Measurements from ENCODE around the gene TAS2R3.

The TAS2R3 gene, protein sequence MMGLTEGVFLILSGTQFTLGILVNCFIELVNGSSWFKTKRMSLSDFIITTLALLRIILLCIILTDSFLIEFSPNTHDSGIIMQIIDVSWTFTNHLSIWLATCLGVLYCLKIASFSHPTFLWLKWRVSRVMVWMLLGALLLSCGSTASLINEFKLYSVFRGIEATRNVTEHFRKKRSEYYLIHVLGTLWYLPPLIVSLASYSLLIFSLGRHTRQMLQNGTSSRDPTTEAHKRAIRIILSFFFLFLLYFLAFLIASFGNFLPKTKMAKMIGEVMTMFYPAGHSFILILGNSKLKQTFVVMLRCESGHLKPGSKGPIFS

DNA sequence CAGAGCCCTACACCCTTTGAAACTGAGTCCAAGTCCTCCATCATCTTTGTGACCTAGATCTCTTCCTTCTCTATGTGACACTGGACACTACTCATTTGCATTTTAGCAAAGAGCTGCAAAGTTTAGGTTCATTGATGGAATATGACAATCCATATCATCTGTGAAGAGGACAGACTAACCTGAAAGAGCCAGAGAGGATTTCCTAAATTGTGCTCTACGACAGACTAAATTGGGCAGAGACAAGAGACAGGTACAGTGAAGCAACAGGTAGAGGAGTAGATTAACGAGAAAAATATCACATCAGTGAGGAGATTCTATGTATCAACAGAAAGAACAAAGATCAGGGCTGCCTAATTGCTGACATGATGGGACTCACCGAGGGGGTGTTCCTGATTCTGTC is at the start of gene TAS2R3:
Gene TAS2R3 (plus strand): TSS at position 301 of the 400 bp plus-strand sequence. CDS start 62 bp downstream, at position 363.
- Histone ChIP-seq H3K9me3 (ENCODE audit: low read length) (no peaks in the 10 kb centered on the region), H3K36me3 (ENCODE audit: insufficient read depth, low read length) (peaks cover 28% of the 10 kb centered on the region), H3K9ac (ENCODE audit: low read length) (no peak within 1 kb of the TSS), H3K4me3 (ENCODE audit: low read depth in 1 of 2, low read length in 2 of 2) (no peak within 1 kb of the TSS), H3K27ac (ENCODE audit: low read depth, low read length) (no peak within 1 kb of the TSS), H3K4me1 (ENCODE audit: insufficient read depth, low read length) (no peaks in the 10 kb centered on the region), H3K27me3 (ENCODE audit: control insufficient read depth in 1 of 2, insufficient read depth in 2 of 2, low read length in 2 of 2) (no peaks in the 10 kb centered on the region)

DNA sequence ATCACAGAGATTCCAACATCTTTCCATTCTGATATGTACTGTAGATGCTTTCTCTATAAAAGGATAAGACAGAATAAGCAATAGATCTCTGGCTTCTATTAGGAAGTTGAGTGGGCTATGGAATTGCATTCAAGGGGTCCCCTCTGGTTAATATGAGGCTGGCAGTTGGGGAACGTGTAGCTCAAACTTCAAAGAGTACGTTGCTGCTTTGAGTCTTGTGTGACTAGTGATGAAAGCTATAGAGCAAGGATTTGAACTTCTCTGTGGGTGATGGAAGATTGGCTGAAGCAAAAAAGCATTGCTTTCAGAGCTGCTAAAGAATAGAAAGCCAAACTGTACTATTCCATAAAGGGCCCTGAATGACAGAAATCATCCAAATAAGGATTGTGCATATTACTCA is 49.3 kb upstream of the TAS2R3 start:
- Histone ChIP-seq H3K27ac (ENCODE audit: low read depth, low read length) (no peak overlapping the region), H3K36me3 (ENCODE audit: insufficient read depth, low read length) (no peaks in the 10 kb centered on the region), H3K27me3 (ENCODE audit: control insufficient read depth in 1 of 2, insufficient read depth in 2 of 2, low read length in 2 of 2) (no peaks in the 10 kb centered on the region), H3K4me1 (ENCODE audit: insufficient read depth, low read length) (no peaks in the 10 kb centered on the region), H3K9ac (ENCODE audit: low read length) (no peak overlapping the region), H3K9me3 (ENCODE audit: low read length) (no peaks in the 10 kb centered on the region), H3K4me3 (ENCODE audit: low read depth in 1 of 2, low read length in 2 of 2) (no peak overlapping the region)

DNA sequence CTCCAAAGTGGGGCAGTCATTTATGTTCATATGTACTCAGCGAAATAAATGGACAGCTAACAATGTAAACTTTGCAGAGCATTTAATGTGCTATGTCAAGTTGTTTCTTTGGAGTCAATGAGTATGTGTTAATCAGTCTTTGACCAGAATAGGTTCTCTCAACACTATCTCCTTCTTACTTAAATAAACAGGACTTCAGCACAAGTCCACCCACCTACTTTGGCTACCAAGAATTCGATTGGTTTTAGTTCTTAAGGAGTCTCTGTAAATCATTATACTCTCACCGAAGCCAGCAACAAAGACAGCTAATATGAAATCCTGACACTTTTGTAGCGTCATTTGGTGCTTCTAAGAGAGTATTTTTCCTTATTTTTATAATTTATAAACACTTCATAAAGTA is 48.9 kb upstream of the TAS2R3 start:
- Histone ChIP-seq H3K36me3 (ENCODE audit: insufficient read depth, low read length) (no peaks in the 10 kb centered on the region), H3K27ac (ENCODE audit: low read depth, low read length) (no peak overlapping the region), H3K4me3 (ENCODE audit: low read depth in 1 of 2, low read length in 2 of 2) (no peak overlapping the region), H3K9ac (ENCODE audit: low read length) (no peak overlapping the region), H3K9me3 (ENCODE audit: low read length) (no peaks in the 10 kb centered on the region), H3K4me1 (ENCODE audit: insufficient read depth, low read length) (no peaks in the 10 kb centered on the region), H3K27me3 (ENCODE audit: control insufficient read depth in 1 of 2, insufficient read depth in 2 of 2, low read length in 2 of 2) (no peaks in the 10 kb centered on the region)

DNA sequence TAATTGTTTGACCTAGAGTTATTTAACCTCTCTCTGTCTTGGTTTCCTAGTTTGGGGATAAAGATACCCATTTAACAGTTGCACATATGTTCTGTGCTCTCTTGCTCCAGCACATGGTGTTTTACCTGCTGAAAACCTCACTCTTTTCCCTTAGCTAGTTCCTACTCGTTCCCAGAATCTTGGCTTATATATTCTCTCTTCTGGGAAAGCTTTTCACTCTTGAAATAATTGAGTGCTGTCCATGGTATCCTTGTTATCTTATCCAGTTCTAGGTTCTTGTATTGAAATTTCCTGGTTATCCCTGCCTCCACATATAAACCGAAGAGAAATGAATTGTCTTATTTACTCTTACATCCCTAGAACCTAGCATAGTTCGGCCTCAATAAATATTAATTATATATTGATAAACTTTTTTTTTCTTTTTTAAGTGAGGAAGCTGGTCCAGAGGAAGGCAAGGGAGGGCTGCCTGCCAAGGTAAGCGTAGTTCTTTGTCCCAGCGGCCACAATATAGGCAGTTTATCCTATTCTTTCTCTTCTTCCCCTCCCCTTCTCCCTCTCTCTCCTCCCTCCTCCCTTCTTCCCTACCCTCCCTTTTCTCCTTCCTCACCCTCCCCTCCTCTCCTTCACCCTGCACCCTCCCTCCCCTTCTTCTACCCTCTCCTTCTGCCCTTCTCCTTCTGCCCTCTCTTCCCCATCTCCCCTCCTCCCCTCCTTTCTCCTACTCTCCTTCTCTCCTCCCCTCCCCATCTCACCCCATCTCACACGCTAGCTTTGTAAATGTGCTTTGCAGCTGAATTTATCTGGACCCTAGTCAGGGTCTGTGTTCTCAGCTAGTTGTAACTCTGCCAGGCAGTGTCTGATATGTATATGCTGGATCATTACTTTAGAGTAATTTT is 47.9 kb upstream of the TAS2R3 start:
- Histone ChIP-seq H3K4me3 (ENCODE audit: low read depth in 1 of 2, low read length in 2 of 2) (no peak overlapping the region), H3K27ac (ENCODE audit: low read depth, low read length) (no peak overlapping the region), H3K27me3 (ENCODE audit: control insufficient read depth in 1 of 2, insufficient read depth in 2 of 2, low read length in 2 of 2) (no peaks in the 10 kb centered on the region), H3K9ac (ENCODE audit: low read length) (no peak overlapping the region), H3K36me3 (ENCODE audit: insufficient read depth, low read length) (no peaks in the 10 kb centered on the region), H3K9me3 (ENCODE audit: low read length) (no peaks in the 10 kb centered on the region), H3K4me1 (ENCODE audit: insufficient read depth, low read length) (no peaks in the 10 kb centered on the region)

DNA sequence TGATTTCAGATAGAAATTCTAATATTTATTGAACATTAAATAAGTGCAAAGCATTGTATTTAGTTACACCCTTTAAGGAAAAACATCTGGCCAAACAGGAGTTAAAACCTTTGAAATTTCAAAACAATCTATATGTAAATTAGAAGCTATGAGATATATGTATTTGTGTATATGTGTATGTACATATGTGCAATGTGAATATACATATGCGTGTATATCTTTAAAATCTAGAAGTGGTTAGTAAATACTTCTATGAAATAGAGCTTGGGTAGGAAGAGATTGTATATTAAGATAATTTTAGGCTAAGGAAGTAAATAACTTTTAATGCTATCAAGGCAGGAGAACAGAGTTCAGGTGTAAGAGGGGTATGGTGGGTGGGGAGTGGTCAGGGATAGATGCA is 46.4 kb upstream of the TAS2R3 start:
- no peaks in the 10 kb centered on the region for H3K36me3 ChIP-seq (ENCODE audit: insufficient read depth, low read length)
- no peaks in the 10 kb centered on the region for H3K27me3 ChIP-seq (ENCODE audit: control insufficient read depth in 1 of 2, insufficient read depth in 2 of 2, low read length in 2 of 2)
- no peak overlapping the region for H3K27ac ChIP-seq (ENCODE audit: low read depth, low read length)
- H3K4me1 ChIP-seq (ENCODE audit: insufficient read depth, low read length) = no peaks in the 10 kb centered on the region
- H3K4me3 ChIP-seq (ENCODE audit: low read depth in 1 of 2, low read length in 2 of 2) = no peak overlapping the region
- no peaks in the 10 kb centered on the region for H3K9me3 ChIP-seq (ENCODE audit: low read length)
- H3K9ac ChIP-seq (ENCODE audit: low read length) = no peak overlapping the region

DNA sequence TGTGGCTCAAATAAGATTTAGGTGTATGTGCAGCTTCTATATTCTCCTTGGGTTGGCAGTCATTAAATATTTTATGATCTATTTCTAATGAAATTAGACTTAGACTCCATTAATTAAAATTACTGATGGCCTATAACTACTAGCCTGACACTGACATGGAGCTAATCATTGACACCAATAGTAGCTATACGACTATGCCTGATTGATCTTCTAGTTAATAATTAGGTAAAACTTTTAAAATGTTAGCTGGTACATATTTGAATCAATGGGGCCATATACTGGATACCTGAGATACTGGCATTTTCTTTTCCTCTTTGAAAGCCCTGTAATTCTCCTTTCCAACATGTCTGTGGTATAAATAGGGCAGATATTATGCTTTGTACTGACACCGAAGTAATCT is 41.4 kb upstream of the TAS2R3 start:
- no peak overlapping the region for H3K27ac ChIP-seq (ENCODE audit: low read depth, low read length)
- no peak overlapping the region for H3K9ac ChIP-seq (ENCODE audit: low read length)
- H3K36me3 ChIP-seq (ENCODE audit: insufficient read depth, low read length) = no peaks in the 10 kb centered on the region
- no peaks in the 10 kb centered on the region for H3K27me3 ChIP-seq (ENCODE audit: control insufficient read depth in 1 of 2, insufficient read depth in 2 of 2, low read length in 2 of 2)
- no peak overlapping the region for H3K4me3 ChIP-seq (ENCODE audit: low read depth in 1 of 2, low read length in 2 of 2)
- no peaks in the 10 kb centered on the region for H3K4me1 ChIP-seq (ENCODE audit: insufficient read depth, low read length)
- no peaks in the 10 kb centered on the region for H3K9me3 ChIP-seq (ENCODE audit: low read length)

DNA sequence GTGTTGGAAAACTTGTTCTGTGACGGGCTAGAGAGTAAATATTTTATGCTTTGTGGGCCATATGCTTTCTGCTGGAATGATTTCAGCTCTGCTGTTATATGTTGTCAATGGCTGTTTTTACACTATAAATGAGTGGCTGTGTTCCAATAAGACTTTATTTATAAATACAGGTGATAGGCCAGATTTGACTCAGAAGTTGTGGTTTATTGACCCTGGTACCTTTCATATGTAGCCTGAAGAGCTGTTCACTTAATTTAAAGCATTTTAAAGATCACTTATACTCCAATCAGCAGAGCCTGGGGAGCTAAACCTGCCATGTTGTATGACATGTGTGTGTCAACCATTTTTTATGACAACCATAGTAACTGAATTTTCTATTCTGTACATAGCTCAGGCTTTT is 34.9 kb upstream of the TAS2R3 start:
- Histone ChIP-seq H3K9ac (ENCODE audit: low read length) (no peak overlapping the region), H3K27ac (ENCODE audit: low read depth, low read length) (no peak overlapping the region), H3K9me3 (ENCODE audit: low read length) (no peaks in the 10 kb centered on the region), H3K4me1 (ENCODE audit: insufficient read depth, low read length) (no peaks in the 10 kb centered on the region), H3K36me3 (ENCODE audit: insufficient read depth, low read length) (no peaks in the 10 kb centered on the region), H3K4me3 (ENCODE audit: low read depth in 1 of 2, low read length in 2 of 2) (no peak overlapping the region), H3K27me3 (ENCODE audit: control insufficient read depth in 1 of 2, insufficient read depth in 2 of 2, low read length in 2 of 2) (no peaks in the 10 kb centered on the region)

DNA sequence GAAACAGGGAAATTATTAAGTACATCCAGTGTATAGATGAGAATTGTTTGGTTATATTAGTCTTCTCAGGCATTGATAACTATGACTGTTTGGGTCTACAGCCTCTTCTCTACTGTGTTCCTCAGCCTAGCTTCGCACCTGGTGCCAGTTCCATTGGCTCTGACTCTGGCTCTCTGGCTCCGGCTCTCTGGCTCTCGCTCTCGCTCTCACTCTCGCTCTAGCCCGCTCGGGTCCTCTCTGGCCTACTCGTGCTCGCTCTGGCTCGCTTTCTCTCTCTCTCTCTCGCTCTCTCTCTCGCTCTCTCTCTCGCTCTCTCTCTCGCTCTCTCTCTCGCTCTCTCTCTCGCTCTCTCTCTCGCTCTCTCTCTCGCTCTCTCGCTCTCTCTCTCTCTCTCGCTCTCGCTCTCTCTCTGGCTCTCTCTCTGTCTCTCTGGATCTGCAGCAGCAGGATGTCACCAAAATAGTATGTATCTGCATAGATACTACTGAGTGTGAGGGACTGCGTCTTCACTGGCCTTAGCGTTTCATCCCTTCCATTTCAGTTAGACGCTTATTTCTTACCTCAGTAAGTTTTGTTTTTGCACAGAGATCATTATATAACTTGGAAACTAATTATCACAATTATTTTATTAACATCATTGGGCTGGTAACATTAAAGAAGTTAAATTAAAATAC is 32.3 kb upstream of the TAS2R3 start:
- Histone ChIP-seq H3K4me1 (ENCODE audit: insufficient read depth, low read length) (no peaks in the 10 kb centered on the region), H3K27me3 (ENCODE audit: control insufficient read depth in 1 of 2, insufficient read depth in 2 of 2, low read length in 2 of 2) (no peaks in the 10 kb centered on the region), H3K9ac (ENCODE audit: low read length) (no peak overlapping the region), H3K4me3 (ENCODE audit: low read depth in 1 of 2, low read length in 2 of 2) (no peak overlapping the region), H3K27ac (ENCODE audit: low read depth, low read length) (no peak overlapping the region), H3K36me3 (ENCODE audit: insufficient read depth, low read length) (no peaks in the 10 kb centered on the region), H3K9me3 (ENCODE audit: low read length) (no peaks in the 10 kb centered on the region)

DNA sequence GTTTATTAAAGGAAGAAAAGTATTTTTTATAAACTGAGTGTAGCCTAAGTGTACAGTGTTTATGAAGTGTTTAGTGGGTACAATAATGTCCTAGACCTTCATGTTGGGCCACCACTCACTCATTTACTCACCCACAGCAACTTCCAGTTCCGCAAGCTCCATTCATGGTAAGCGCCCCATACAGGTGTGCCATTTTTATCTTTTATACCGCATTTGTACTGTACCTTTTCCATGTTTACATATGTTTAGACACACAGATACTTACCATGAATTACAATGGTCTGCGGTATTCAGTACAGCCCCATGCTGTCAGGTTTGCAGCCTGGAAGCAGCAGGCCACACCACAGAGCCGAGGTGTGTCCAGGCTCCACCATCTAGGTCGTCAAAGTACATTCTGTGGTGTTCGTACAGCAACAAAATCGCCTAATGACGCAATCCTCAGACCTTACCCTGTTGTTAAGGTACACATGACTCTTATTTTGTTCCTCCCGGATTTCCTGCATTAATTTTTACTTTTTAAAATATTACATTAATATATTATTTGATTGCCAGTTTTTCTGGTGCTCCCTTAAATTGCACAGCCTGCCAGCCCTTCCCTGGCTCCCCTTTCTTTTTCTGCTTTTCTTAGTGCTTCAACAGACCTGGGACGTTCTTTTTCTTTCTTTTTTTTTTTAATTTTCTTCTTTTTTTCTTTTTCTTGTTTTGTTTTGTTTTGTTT is 26.6 kb upstream of the TAS2R3 start:
- peak overlapping the region; percentile 91 for H3K27ac ChIP-seq (ENCODE audit: low read depth, low read length)
- H3K36me3 ChIP-seq (ENCODE audit: insufficient read depth, low read length) = peaks cover 14% of the 10 kb centered on the region
- H3K4me3 ChIP-seq (ENCODE audit: low read depth in 1 of 2, low read length in 2 of 2) = peak overlapping the region; percentile 81 to 95
- H3K27me3 ChIP-seq (ENCODE audit: control insufficient read depth in 1 of 2, insufficient read depth in 2 of 2, low read length in 2 of 2) = no peaks in the 10 kb centered on the region
- H3K4me1 ChIP-seq (ENCODE audit: insufficient read depth, low read length) = peaks cover 21% of the 10 kb centered on the region
- H3K9ac ChIP-seq (ENCODE audit: low read length) = peak overlapping the region; percentile 6
- no peaks in the 10 kb centered on the region for H3K9me3 ChIP-seq (ENCODE audit: low read length)

DNA sequence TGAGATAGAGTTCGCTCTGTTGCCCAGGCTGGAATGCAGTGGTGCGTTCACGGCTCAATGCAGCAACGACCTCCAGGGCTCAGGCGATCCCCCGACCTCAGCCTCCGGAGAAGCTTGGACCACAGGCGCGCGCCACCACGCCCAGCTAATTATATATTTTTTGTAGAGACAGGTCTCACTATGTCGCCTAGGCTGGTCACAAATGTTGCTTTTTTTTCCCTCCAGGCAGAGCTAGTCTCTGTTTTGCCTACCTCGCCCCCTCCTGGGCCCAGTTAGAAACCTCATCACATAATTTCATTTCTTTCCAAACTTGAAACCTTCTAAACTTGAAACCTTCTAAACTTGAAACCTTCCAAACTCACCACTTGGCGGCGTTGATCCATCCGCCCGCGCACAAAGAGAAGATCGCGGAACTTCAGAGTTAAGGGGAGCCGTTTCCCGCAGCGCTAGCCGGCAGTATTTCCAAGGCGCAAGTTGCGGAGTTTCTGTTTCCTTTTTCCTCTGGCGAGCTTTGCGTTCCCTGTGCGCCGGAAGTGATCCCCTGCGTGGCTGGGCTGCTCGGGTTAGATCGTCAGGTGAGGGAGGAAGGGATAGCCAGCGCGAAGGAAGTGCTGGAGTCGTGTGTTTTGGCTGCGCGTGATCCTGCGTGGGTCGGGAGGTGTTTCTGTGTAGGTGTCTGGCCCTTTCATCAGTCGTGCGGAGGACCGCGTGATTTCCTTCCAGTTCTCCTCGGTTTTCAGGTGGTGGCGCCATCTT is 25.9 kb upstream of the TAS2R3 start, which contains the start of gene SSBP1:
Gene SSBP1 (plus strand): TSS at position 523 of the 756 bp plus-strand sequence. CDS start 809 bp downstream, outside the sequence.
- Histone ChIP-seq H3K9ac (ENCODE audit: low read length) (peak within 1 kb of the TSS; percentile 6), H3K36me3 (ENCODE audit: insufficient read depth, low read length) (peaks cover 18% of the 10 kb centered on the region), H3K4me3 (ENCODE audit: low read depth in 1 of 2, low read length in 2 of 2) (peak within 1 kb of the TSS; percentile 81 to 95), H3K4me1 (ENCODE audit: insufficient read depth, low read length) (peaks cover 21% of the 10 kb centered on the region), H3K27me3 (ENCODE audit: control insufficient read depth in 1 of 2, insufficient read depth in 2 of 2, low read length in 2 of 2) (no peaks in the 10 kb centered on the region), H3K27ac (ENCODE audit: low read depth, low read length) (peak within 1 kb of the TSS; percentile 91), H3K9me3 (ENCODE audit: low read length) (no peaks in the 10 kb centered on the region)
